ENCODE results near the gene RBMS2.

- TF ChIP-seq EZH2 (IDR thresholded peaks at IDR 0.05; ENCODE audit: insufficient read depth, poor library complexity, severe bottlenecking) (no peak), EZH2phosphoT487 (IDR thresholded peaks at IDR 0.05; ENCODE audit: insufficient read depth, low read depth) (no peak)
Observed at GRCh38 chr12:56537546-56537945, 15.9 kb downstream of the RBMS2 start.

Data from GM23248 (cell line).